Measurements from ENCODE around the gene CMC1. TPM values are rescaled to one million over a fixed set of nuclear protein-coding genes. Genes with fewer than 3 reads are reported as not detected.

Gene CMC1
- total and polyA plus RNA-seq, 4 donors = 17.6 to 35.6 (median 26.9) TPM

GRCh38 chr3:28349469-28350000 lies 108.1 kb downstream of the CMC1 start:
- 20 to 35% methylated on average over 13 of the region's 13 CpGs for WGBS, 2 donors
- Histone ChIP-seq H3K4me1 (ENCODE audit: control insufficient read depth in 5 of 5, insufficient read depth in 5 of 5, low read length in 5 of 5) (peaks cover 0 to 28% (median 13%) of the 10 kb centered on the region in 5 donors), H3K9me3 (ENCODE audit: control insufficient read depth in 4 of 4, insufficient read depth in 3 of 4, low read length in 3 of 4) (peaks cover 1 to 14% (median 6%) of the 10 kb centered on the region in 4 donors), H3K4me3 (peak overlapping the region; percentile 69), H3K36me3 (ENCODE audit: control insufficient read depth in 4 of 4, insufficient read depth in 4 of 4, low read length in 4 of 4) (peaks cover 0 to 12% (median 8%) of the 10 kb centered on the region in 4 donors), H3K27ac (ENCODE audit: low read depth in 1 of 2, low read length in 1 of 2) (peak overlapping the region; percentile 98 to 99), H3K27me3 (ENCODE audit: control insufficient read depth in 3 of 3, insufficient read depth in 3 of 3, low read length in 2 of 3) (no peaks in the 10 kb centered on the region), H3K9ac (ENCODE audit: insufficient read depth in 1 of 2, low read length in 2 of 2) (peak overlapping the region; percentile 82 to 98)
- no peak for DNase-seq
- ATAC-seq (ENCODE audit: insufficient read depth, low FRiP score) = no peak
- TF ChIP-seq, protein P1, sequence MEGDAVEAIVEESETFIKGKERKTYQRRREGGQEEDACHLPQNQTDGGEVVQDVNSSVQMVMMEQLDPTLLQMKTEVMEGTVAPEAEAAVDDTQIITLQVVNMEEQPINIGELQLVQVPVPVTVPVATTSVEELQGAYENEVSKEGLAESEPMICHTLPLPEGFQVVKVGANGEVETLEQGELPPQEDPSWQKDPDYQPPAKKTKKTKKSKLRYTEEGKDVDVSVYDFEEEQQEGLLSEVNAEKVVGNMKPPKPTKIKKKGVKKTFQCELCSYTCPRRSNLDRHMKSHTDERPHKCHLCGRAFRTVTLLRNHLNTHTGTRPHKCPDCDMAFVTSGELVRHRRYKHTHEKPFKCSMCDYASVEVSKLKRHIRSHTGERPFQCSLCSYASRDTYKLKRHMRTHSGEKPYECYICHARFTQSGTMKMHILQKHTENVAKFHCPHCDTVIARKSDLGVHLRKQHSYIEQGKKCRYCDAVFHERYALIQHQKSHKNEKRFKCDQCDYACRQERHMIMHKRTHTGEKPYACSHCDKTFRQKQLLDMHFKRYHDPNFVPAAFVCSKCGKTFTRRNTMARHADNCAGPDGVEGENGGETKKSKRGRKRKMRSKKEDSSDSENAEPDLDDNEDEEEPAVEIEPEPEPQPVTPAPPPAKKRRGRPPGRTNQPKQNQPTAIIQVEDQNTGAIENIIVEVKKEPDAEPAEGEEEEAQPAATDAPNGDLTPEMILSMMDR (IDR thresholded peaks at IDR 0.05; ENCODE audit: control extremely low read depth, extremely low read depth) = no peak

Other genes starting within 250 kb of the CMC1 start
- 1 to 10 TPM in 1 of 2 donors, under 1 TPM in 1; 0.98 to 2.1 TPM for gene ZCWPW2, start 107.1 kb downstream of the CMC1 start, total RNA-seq
- under 1 TPM; 0.37 to 0.77 TPM for gene ZCWPW2, start 107.1 kb downstream of the CMC1 start, polyA plus RNA-seq
- gene AZI2, start 107.2 kb downstream of the CMC1 start, total RNA-seq = 100 to 1,000 TPM in 1 of 2 donors, 10 to 100 TPM in 1; 64.8 to 132 TPM
- gene AZI2, start 107.2 kb downstream of the CMC1 start, polyA plus RNA-seq = 10 to 100 TPM; 32.5 to 65.8 TPM

Data from lung (tissue), 12 donors.